OCI-LY1 (cell line): Measurements from ENCODE around the gene MECR.

Source experiments
- CTCF ChIP-seq: fragments of 200-600 bp; sonication (generic), shearing (Covaris generic); IDR thresholded peaks from 2 replicates; pipeline ENCODE4 v1.5.1; 2017; ENCODE audit warnings: mild to moderate bottlenecking, antibody characterized with exemption, low read length, moderate library complexity, mixed read lengths
- EZH2 ChIP-seq: fragments of 200-600 bp; sonication (generic), shearing (Covaris generic); IDR thresholded peaks from 2 replicates; pipeline ENCODE4 v1.8.0; 2017; ENCODE audit warnings: borderline replicate concordance, mixed run types, mild to moderate bottlenecking, antibody characterized with exemption, low read length, moderate library complexity, mixed read lengths

GRCh38 chr1:29245876-29246275 lies 15.1 kb upstream of the MECR start:
- peak; percentile 54 for TF ChIP-seq CTCF
- no peak for TF ChIP-seq EZH2
